Tibial artery (tissue), 4 donors: ENCODE results near the gene MDM1.
A peak's percentile ranks its signal among the peaks of the same experiment; 100 is the strongest.

ENCODE experiments used
- DNase-seq, 2 donors: peaks; one replicate each; pipeline ENCODE4 v3.0.0-alpha.2; 2019
- H3K27ac ChIP-seq, 2 donors: fragments of 200-600 bp; sonication (generic) in 1 of 2; 1 replicate in 1 of 2; 2 replicates in 1 of 2; pipeline ENCODE4 v1.5.1; 2018 to 2019; ENCODE audit warnings: mild to moderate bottlenecking in 1 of 2
- H3K27me3 ChIP-seq, 2 donors: fragments of 200-600 bp; sonication (generic) in 1 of 2; one replicate each; pipeline versions ENCODE4 v1.5.1 to v1.6.0; 2016 to 2019
- H3K36me3 ChIP-seq, 3 donors: fragments of 200-600 bp; sonication (generic) in 2 of 3; one replicate each; pipeline ENCODE4 v1.5.1; 2016 to 2019; ENCODE audit warnings: mild to moderate bottlenecking in 2 of 3
- H3K4me1 ChIP-seq, 4 donors: fragments of 200-600 bp; sonication (generic) in 2 of 4; 1 replicate in 3 of 4; 2 replicates in 1 of 4; pipeline ENCODE4 v1.5.1; 2016 to 2019
- H3K4me3 ChIP-seq, 2 donors: fragments of 200-600 bp; sonication (generic) in 1 of 2; 1 replicate in 1 of 2; 2 replicates in 1 of 2; pipeline ENCODE4 v1.5.1; 2018 to 2019; ENCODE audit warnings: mild to moderate bottlenecking in 2 of 2
- H3K9me3 ChIP-seq, 3 donors: fragments of 200-600 bp; sonication (generic) in 1 of 3; one replicate each; pipeline ENCODE4 v1.5.1; 2016 to 2019
- intact Hi-C: fragments of 100-400 bp; cut with DNase I; formaldehyde crosslinking; loops from one replicate; pipeline ENCODE4 v1.15.0; 2023; ENCODE audit warnings: low total_unique reads
- TF ChIP-seq, protein P1 (sequence below), 2 experiments: fragments of 200-600 bp in 1 of 2; fragments of 450-650 bp in 1 of 2; IDR thresholded peaks; one replicate each; pipeline ENCODE4 v1.5.1; 2017 to 2019; ENCODE audit warnings: antibody characterized with exemption in 2 of 2, mild to moderate bottlenecking in 1 of 2, moderate library complexity in 1 of 2

The MDM1 gene

DNA sequence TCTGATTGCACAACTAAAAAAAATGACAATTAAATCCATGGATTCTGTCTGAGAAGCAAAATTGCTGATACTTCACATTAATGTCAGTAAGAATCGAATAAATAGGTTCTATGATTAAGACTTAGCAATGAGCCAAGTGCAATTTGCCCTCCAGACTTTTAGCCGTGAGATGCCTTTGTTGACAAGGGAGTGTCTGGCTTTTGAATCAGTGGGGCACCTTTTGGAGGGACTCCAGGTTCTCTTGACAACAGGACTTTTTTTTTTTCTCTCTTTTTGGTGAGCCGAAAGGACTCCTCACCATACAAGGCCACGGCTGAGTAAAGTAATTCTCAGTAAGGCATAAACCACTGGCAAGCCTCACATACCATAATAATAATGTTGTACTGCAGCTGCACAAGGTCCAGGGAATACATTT lies 4.7 kb upstream of the MDM1 start:
- intact Hi-C loops: no loop called here
- no peaks in the 10 kb centered on the region for H3K36me3 ChIP-seq
- peak overlapping the region; percentile 5 to 52 for H3K27ac ChIP-seq
- H3K4me1 ChIP-seq: peaks cover 0 to 13% (median under 1%) of the 10 kb centered on the region in 4 donors
- no peak overlapping the region for H3K4me3 ChIP-seq
- H3K27me3 ChIP-seq: no peaks in the 10 kb centered on the region
- H3K9me3 ChIP-seq: no peaks in the 10 kb centered on the region
- no peak for DNase-seq
- TF ChIP-seq, protein P1, sequence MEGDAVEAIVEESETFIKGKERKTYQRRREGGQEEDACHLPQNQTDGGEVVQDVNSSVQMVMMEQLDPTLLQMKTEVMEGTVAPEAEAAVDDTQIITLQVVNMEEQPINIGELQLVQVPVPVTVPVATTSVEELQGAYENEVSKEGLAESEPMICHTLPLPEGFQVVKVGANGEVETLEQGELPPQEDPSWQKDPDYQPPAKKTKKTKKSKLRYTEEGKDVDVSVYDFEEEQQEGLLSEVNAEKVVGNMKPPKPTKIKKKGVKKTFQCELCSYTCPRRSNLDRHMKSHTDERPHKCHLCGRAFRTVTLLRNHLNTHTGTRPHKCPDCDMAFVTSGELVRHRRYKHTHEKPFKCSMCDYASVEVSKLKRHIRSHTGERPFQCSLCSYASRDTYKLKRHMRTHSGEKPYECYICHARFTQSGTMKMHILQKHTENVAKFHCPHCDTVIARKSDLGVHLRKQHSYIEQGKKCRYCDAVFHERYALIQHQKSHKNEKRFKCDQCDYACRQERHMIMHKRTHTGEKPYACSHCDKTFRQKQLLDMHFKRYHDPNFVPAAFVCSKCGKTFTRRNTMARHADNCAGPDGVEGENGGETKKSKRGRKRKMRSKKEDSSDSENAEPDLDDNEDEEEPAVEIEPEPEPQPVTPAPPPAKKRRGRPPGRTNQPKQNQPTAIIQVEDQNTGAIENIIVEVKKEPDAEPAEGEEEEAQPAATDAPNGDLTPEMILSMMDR (IDR thresholded peaks at IDR 0.05): no peak

DNA sequence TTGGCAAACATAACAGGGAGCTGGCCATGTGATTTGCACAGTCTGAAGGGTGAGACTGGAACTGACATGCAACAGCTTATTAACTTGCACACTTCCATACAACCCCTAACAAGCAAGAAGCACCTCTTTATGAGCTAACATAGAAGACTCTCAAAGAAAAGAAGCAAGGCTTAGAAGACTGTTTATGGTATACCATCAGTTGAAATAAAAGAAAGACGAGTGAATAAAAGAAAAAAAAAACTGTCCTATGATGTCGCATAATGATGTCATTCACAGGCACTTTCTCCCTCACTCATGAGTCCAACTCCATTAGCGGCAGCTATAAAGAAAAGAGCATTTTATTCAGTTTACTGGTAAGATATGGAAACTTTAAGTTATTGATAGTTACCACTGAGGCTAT lies 3.3 kb upstream of the MDM1 start:
- H3K9me3 ChIP-seq: no peaks in the 10 kb centered on the region
- H3K27ac ChIP-seq: no peak overlapping the region

DNA sequence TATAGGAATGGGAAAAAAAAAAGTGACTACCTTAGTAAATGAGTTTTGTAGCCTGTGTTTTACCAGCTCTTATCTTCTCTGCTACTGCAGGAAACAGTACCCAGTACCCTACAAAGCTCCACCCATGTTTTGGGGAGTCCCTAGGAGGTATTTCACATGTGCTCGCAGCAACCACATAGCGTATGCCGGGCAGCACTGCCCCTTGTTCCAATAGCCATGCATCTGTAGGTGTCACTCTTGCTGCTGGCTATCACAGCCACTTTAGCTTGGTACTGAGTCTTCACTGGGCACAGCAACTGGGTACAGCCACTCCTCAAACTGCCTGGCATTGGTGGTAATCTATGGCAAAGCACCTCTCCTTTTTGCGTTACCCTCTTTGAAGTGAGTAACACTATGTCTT lies 2.0 kb upstream of the MDM1 start:
- no peak for DNase-seq
- Histone ChIP-seq H3K36me3 (no peaks in the 10 kb centered on the region), H3K4me3 (no peak overlapping the region), H3K27ac (no peak overlapping the region), H3K4me1 (peaks cover 0 to 22% (median 7%) of the 10 kb centered on the region in 4 donors), H3K27me3 (no peaks in the 10 kb centered on the region), H3K9me3 (no peaks in the 10 kb centered on the region)
- intact Hi-C loops: no loop called here
- TF ChIP-seq, protein P1 (IDR thresholded peaks at IDR 0.05): no peak

More for the DNA sequence above, 3.3 kb upstream of the MDM1 start:
- TF ChIP-seq, protein P1 (IDR thresholded peaks at IDR 0.05): no peak
- no peaks in the 10 kb centered on the region for H3K27me3 ChIP-seq
- DNase-seq: no peak
- intact Hi-C loops: no loop called here
- H3K36me3 ChIP-seq: no peaks in the 10 kb centered on the region
- H3K4me1 ChIP-seq: peaks cover 0 to 22% (median 7%) of the 10 kb centered on the region in 4 donors
- H3K4me3 ChIP-seq: no peak overlapping the region

DNA sequence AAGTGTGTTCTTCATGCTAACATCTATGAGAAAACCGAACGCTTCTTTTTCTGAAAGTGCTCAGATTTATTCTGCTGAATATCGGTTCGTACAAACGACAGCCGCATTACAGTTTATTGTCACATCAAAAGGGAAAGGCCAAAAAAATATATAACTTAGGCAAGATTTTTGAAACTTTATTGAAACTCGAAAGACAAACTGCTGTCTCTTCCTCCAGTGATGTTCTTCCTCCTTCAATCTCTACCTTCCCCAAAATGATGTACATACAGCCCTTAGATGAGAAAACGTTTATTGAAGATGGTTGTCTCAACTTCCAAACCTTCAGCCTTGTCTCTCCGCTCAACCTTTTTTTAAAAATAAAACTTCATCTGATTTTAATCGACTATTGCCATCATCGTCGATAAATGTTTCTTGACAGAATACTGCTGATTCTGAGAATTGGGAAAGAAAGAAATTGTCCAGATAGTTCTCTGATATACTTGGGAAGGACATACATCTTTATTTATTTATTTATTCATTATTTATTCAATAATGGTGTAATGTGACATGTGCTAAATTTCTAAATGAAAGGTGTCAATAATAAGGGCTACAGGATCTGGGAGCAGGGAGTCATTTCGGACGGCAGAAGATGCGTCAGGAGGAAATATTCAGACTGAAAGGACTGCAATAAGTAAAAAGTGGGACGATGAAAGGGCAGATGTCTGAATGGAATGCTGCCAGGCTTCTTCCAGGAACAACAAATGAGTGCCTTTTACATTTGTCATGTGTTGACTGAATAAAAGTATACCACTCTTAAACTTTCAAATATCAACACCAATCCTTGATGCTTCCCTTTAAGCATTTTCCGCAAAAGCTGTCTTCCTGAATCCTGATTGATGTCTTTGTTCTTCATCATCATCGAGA lies 817 bp upstream of the MDM1 start:
- Histone ChIP-seq H3K27ac (peak overlapping the region; percentile 73 to 75), H3K27me3 (no peaks in the 10 kb centered on the region), H3K4me3 (peak overlapping the region; percentile 77 to 85), H3K4me1 (peaks cover 0 to 22% (median 7%) of the 10 kb centered on the region in 4 donors), H3K9me3 (no peaks in the 10 kb centered on the region), H3K36me3 (no peaks in the 10 kb centered on the region)
- no peak for DNase-seq
- TF ChIP-seq, protein P1 (IDR thresholded peaks at IDR 0.05): no peak
- intact Hi-C loops: no loop called here

DNA sequence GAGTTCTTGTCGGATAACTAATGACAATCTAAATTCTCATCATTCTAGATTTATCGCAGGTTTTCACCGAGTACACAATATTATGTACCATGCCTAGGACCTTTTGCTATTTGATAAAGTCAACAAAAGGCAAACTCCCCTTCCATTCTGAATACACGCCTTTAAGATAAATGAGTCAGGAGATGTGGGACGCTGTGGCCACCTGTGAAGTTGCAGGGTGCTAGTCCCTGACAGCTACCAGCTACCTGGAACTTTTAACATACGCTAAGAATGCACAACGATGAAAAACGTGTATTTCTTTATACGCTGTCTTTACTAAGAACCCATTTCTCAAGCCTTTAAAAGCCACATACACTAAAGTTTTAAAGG lies 678 bp downstream of the MDM1 start:
- Histone ChIP-seq H3K27ac (peak overlapping the region; percentile 53 to 73), H3K4me3 (peak overlapping the region; percentile 77 to 85), H3K36me3 (peaks cover 0 to 9% (median 3%) of the 10 kb centered on the region in 3 donors), H3K4me1 (peaks cover 0 to 14% (median 5%) of the 10 kb centered on the region in 4 donors), H3K9me3 (no peaks in the 10 kb centered on the region), H3K27me3 (no peaks in the 10 kb centered on the region)
- TF ChIP-seq, protein P1 (IDR thresholded peaks at IDR 0.05): no peak
- no peak for DNase-seq
- intact Hi-C loops: no loop called here
